Left ventricle myocardium inferior (tissue), 1 donor: ENCODE data around the gene MSI2. TPM values are rescaled to one million over a fixed set of nuclear protein-coding genes. Genes with fewer than 3 reads are reported as not detected.

Experiments
- DNase-seq: peaks from one replicate; pipeline ENCODE4 v3.0.0-alpha.2; 2020
- H3K27ac ChIP-seq: fragments of 200-600 bp; replicated peaks from 2 replicates; pipeline ENCODE4 v1.8.0; 2021
- H3K27me3 ChIP-seq: fragments of 200-600 bp; 2 replicates; pipeline ENCODE4 v1.8.0; 2021; ENCODE audit warnings: low read depth
- H3K36me3 ChIP-seq: fragments of 200-600 bp; 2 replicates; pipeline ENCODE4 v1.8.0; 2021
- H3K4me1 ChIP-seq: fragments of 200-600 bp; 2 replicates; pipeline ENCODE4 v1.8.0; 2021
- H3K4me3 ChIP-seq: fragments of 200-600 bp; 2 replicates; pipeline ENCODE4 v1.8.0; 2021; ENCODE audit warnings: mild to moderate bottlenecking, moderate library complexity
- H3K9me3 ChIP-seq: fragments of 200-600 bp; replicated peaks from 2 replicates; pipeline ENCODE4 v1.8.0; 2021
- CTCF ChIP-seq: fragments of 200-600 bp; IDR thresholded peaks from 2 replicates; pipeline ENCODE4 v1.8.0; 2021; ENCODE audit warnings: antibody characterized with exemption, mild to moderate bottlenecking, borderline replicate concordance
- intact Hi-C: fragments of 100-400 bp; cut with micrococcal nuclease; formaldehyde crosslinking; loops from one replicate; pipeline ENCODE4 v1.11.0; 2022
- total RNA-seq: library from RNA; stranded (reverse); fragmentation: NEBNext Ultra II Directional; extraction: Animal tissue kit (Norgen Biotek cat#: 25700); gene quantifications from one replicate; pipeline ENCODE4 v1.2.1, GENCODE V29; 2021
- donor health status: DM: no; HTN: yes; CAD: no; lungs with severe emphysema.

MSI2 gene
- total RNA-seq, 1 donor from 2014 or later: 118 TPM

GRCh38 chr17:57490890-57491289 is 234.6 kb downstream of the MSI2 start:
- H3K36me3 ChIP-seq: no peaks in the 10 kb centered on the region
- no peak overlapping the region for H3K27ac ChIP-seq
- DNase-seq: no peak
- no peaks in the 10 kb centered on the region for H3K9me3 ChIP-seq
- H3K4me1 ChIP-seq: peaks cover 58% of the 10 kb centered on the region
- H3K27me3 ChIP-seq: no peaks in the 10 kb centered on the region
- H3K4me3 ChIP-seq: no peak overlapping the region
- no peak for TF ChIP-seq CTCF
- intact Hi-C loops: no loop called here

GRCh38 chr17:57493171-57493570 is 236.8 kb downstream of the MSI2 start:
- DNase-seq: no peak
- no peaks in the 10 kb centered on the region for H3K27me3 ChIP-seq
- intact Hi-C loops: no loop called here
- H3K4me3 ChIP-seq: no peak overlapping the region
- no peaks in the 10 kb centered on the region for H3K36me3 ChIP-seq
- no peaks in the 10 kb centered on the region for H3K9me3 ChIP-seq
- peaks cover 54% of the 10 kb centered on the region for H3K4me1 ChIP-seq
- no peak for TF ChIP-seq CTCF
- no peak overlapping the region for H3K27ac ChIP-seq

- Histone ChIP-seq H3K36me3 (no peaks in the 10 kb centered on the region), H3K27ac (no peak overlapping the region), H3K9me3 (no peaks in the 10 kb centered on the region), H3K4me1 (peaks cover 52% of the 10 kb centered on the region), H3K4me3 (no peak overlapping the region), H3K27me3 (no peaks in the 10 kb centered on the region)
- TF ChIP-seq CTCF: no peak
- no peak for DNase-seq
- intact Hi-C loops: no loop called here
Measured at GRCh38 chr17:57493625-57494024, 237.3 kb downstream of the MSI2 start.

- DNase-seq: no peak
Measured at GRCh38 chr17:57494443-57494842, 238.1 kb downstream of the MSI2 start.

GRCh38 chr17:57495771-57496170 is 239.4 kb downstream of the MSI2 start:
- no peak for TF ChIP-seq CTCF
- Histone ChIP-seq H3K36me3 (no peaks in the 10 kb centered on the region), H3K27ac (no peak overlapping the region), H3K27me3 (no peaks in the 10 kb centered on the region), H3K4me1 (peaks cover 31% of the 10 kb centered on the region), H3K4me3 (no peak overlapping the region), H3K9me3 (no peaks in the 10 kb centered on the region)
- intact Hi-C loops: no loop called here
- DNase-seq: no peak

More at GRCh38 chr17:57494443-57494842, 238.1 kb downstream of the MSI2 start:
- Histone ChIP-seq H3K36me3 (no peaks in the 10 kb centered on the region), H3K4me3 (no peak overlapping the region), H3K4me1 (peaks cover 44% of the 10 kb centered on the region), H3K27me3 (no peaks in the 10 kb centered on the region), H3K9me3 (no peaks in the 10 kb centered on the region), H3K27ac (no peak overlapping the region)
- intact Hi-C loops: no loop called here
- TF ChIP-seq CTCF: no peak

GRCh38 chr17:57496382-57496781 is 240.1 kb downstream of the MSI2 start:
- Histone ChIP-seq H3K27ac (peak overlapping the region; percentile 70), H3K9me3 (no peaks in the 10 kb centered on the region), H3K4me1 (peaks cover 25% of the 10 kb centered on the region), H3K4me3 (no peak overlapping the region), H3K27me3 (no peaks in the 10 kb centered on the region), H3K36me3 (no peaks in the 10 kb centered on the region)
- no peak for TF ChIP-seq CTCF
- intact Hi-C loops: no loop called here
- no peak for DNase-seq
